Esophagus muscularis mucosa (tissue), 4 donors: ENCODE data around the gene XRCC4. TPM values are rescaled to one million over a fixed set of nuclear protein-coding genes. Genes with fewer than 3 reads are reported as not detected.

Experiments
- DNase-seq: peaks from one replicate; pipeline ENCODE4 v3.0.0-alpha.2; 2017; ENCODE audit errors: extremely low spot score
- H3K27ac ChIP-seq, 4 donors: fragments of 200-600 bp; sonication (generic); replicated peaks in 1 of 4; 1 replicate in 3 of 4; 2 replicates in 1 of 4; pipeline ENCODE4 v1.5.1; 2016 to 2019; ENCODE audit warnings: mild to moderate bottlenecking in 1 of 4
- H3K27me3 ChIP-seq, 4 donors: fragments of 200-600 bp; sonication (generic); one replicate each; pipeline versions ENCODE4 v1.5.1 to v1.6.0; 2016 to 2019
- H3K36me3 ChIP-seq, 4 donors: fragments of 200-600 bp; sonication (generic); one replicate each; pipeline ENCODE4 v1.5.1; 2016 to 2019
- H3K4me1 ChIP-seq, 4 donors: fragments of 200-600 bp; sonication (generic); one replicate each; pipeline ENCODE4 v1.5.1; 2016 to 2019
- H3K4me3 ChIP-seq, 4 donors: fragments of 200-600 bp; sonication (generic); 1 replicate in 2 of 4; 2 replicates in 2 of 4; pipeline ENCODE4 v1.5.1; 2016 to 2019; ENCODE audit warnings: mild to moderate bottlenecking in 4 of 4, moderate library complexity in 1 of 4
- H3K9me3 ChIP-seq, 4 donors: fragments of 200-600 bp; sonication (generic); 1 replicate in 3 of 4; 2 replicates in 1 of 4; pipeline ENCODE4 v1.5.1; 2016 to 2019
- EP300 ChIP-seq: sonication (generic); formaldehyde crosslinking; IDR thresholded peaks from one replicate; pipeline ENCODE4 v1.6.1; 2017; ENCODE audit warnings: antibody characterized with exemption
- POLR2A ChIP-seq: fragments of 450-650 bp; IDR thresholded peaks from one replicate; pipeline ENCODE4 v1.6.1; 2017; ENCODE audit warnings: antibody characterized with exemption, moderate library complexity, mild to moderate bottlenecking, low read depth
- POLR2AphosphoS5 ChIP-seq, 2 donors: sonication (generic); formaldehyde crosslinking; IDR thresholded peaks; one replicate each; pipeline ENCODE4 v1.6.1; 2017; ENCODE audit warnings: antibody characterized with exemption in 2 of 2
- whole genome bisulfite sequencing: methylation state at CpG from one replicate; pipeline ENCODE4 v1.1.5; 2018; 5-methylcytosine and 5-hydroxymethylcytosine counted together
- intact Hi-C: fragments of 100-400 bp; cut with DNase I; formaldehyde crosslinking; loops from one replicate; pipeline ENCODE4 v1.15.1; 2023
- small RNA-seq, 3 donors: library from RNA; depleted of rRNA; stranded (forward); fragments of <200 nt; gene quantifications; one replicate each; pipeline ENCODE3, GENCODE V24; 2016
- total RNA-seq, 4 donors: library from RNA; depleted of rRNA; stranded (reverse); fragments of >200 nt; gene quantifications; one replicate each; pipeline versions ENCODE4 v1.1.0 to v1.2.1, GENCODE V29; 2016
- TF ChIP-seq, protein P1 (sequence below), 3 experiments: fragments of 200-600 bp in 2 of 3; fragments of 450-650 bp in 1 of 3; sonication (generic) in 2 of 3; IDR thresholded peaks; one replicate each; pipeline ENCODE4 v1.5.1; 2017 to 2019; ENCODE audit warnings: antibody characterized with exemption in 3 of 3, mild to moderate bottlenecking in 2 of 3, moderate library complexity in 1 of 3

The XRCC4 gene
- total RNA-seq, 4 donors from 2014 or later, result 4.5 to 7.1 (median 5.3) TPM

DNA sequence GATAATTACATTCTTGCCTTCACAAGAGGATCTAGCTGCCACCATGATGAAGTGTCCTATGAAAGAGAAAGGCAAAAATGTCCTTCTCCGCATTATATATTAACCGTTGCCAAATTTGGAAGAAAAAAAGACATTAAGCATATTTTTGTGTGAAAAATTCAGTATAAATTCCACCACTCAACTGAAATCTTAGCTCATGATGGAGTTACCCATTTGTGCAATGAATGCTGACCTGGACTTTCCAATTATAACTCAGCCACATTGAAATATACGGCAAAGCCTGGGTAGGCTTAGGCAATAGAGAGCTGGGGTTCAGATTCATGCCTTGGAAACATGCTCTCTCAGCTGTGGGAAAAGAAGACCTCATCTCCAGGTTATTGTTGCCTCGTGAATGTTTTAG is 322.9 kb downstream of the XRCC4 start:
- DNase-seq, result no peak
- Histone ChIP-seq H3K36me3 (no peaks in the 10 kb centered on the region), H3K27ac (no peak overlapping the region), H3K4me3 (no peak overlapping the region), H3K4me1 (no peaks in the 10 kb centered on the region), H3K9me3 (no peaks in the 10 kb centered on the region), H3K27me3 (no peaks in the 10 kb centered on the region)
- no peak for TF ChIP-seq EP300
- TF ChIP-seq POLR2AphosphoS5 (IDR thresholded peaks at IDR 0.05), result no peak
- no peak for TF ChIP-seq POLR2A
- TF ChIP-seq, protein P1, sequence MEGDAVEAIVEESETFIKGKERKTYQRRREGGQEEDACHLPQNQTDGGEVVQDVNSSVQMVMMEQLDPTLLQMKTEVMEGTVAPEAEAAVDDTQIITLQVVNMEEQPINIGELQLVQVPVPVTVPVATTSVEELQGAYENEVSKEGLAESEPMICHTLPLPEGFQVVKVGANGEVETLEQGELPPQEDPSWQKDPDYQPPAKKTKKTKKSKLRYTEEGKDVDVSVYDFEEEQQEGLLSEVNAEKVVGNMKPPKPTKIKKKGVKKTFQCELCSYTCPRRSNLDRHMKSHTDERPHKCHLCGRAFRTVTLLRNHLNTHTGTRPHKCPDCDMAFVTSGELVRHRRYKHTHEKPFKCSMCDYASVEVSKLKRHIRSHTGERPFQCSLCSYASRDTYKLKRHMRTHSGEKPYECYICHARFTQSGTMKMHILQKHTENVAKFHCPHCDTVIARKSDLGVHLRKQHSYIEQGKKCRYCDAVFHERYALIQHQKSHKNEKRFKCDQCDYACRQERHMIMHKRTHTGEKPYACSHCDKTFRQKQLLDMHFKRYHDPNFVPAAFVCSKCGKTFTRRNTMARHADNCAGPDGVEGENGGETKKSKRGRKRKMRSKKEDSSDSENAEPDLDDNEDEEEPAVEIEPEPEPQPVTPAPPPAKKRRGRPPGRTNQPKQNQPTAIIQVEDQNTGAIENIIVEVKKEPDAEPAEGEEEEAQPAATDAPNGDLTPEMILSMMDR (IDR thresholded peaks at IDR 0.05), result no peak
- intact Hi-C loops, result no loop called here
- 90% methylated on average over 4 of the region's 4 CpGs for WGBS

DNA sequence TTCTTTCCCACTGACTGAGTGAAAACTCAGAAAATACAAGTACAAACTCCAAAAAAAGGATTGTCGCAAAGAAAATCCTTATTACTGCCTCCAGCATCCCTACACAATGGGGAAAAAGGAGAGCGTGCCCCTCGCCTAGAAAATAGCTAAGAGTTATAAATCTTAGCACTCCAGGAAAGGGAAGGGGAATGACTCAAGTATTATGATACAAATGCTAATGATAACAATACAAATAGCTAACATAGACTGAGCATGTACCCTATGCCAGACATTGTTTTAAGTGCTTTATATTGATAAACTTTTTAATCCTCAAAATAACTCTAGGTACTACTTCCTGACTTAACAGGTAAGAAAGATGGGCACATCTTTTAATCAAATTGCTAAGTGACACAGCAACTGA is 323.4 kb downstream of the XRCC4 start:
- no peaks in the 10 kb centered on the region for H3K9me3 ChIP-seq
- no peak for DNase-seq
- no peaks in the 10 kb centered on the region for H3K27me3 ChIP-seq
- 88% methylated on average over 3 of the region's 3 CpGs for WGBS
- H3K36me3 ChIP-seq, result no peaks in the 10 kb centered on the region
- TF ChIP-seq EP300, result no peak
- TF ChIP-seq POLR2A, result no peak
- TF ChIP-seq POLR2AphosphoS5 (IDR thresholded peaks at IDR 0.05), result no peak
- TF ChIP-seq, protein P1 (IDR thresholded peaks at IDR 0.05), result no peak
- no peaks in the 10 kb centered on the region for H3K4me1 ChIP-seq
- intact Hi-C loops, result no loop called here
- H3K27ac ChIP-seq, result no peak overlapping the region
- H3K4me3 ChIP-seq, result no peak overlapping the region

DNA sequence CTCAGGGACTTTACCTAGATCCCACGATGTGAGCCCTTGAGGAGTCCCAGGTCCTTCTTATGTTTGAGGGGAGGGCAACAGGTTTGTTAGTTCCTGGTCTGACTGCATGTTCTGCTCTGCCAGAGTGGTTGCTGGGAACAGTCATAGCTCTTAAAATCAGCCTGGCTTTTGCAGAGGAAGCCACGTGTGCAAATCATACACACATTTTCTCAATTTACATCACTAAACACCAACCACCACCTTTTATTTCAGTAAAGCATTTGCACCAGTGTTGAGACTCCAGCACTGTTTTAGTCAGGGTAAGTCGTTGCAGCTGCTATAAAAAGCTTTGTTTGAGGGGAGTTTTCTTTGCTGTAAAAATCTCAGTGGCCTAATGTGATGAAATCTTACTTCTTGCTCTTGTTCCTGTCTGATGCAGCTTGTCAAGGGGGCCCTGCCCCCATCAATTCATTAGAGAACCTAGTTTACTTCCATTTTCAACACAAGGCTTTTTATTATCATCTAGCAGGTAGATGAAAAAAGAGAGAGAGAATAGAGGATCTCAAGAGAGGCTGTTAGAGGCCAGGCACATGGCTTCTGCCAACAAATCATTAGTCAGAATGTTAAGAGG is 323.9 kb downstream of the XRCC4 start:
- H3K4me3 ChIP-seq, result no peak overlapping the region
- intact Hi-C loops, result no loop called here
- no peaks in the 10 kb centered on the region for H3K9me3 ChIP-seq
- H3K27ac ChIP-seq, result no peak overlapping the region
- TF ChIP-seq POLR2A, result no peak
- TF ChIP-seq, protein P1 (IDR thresholded peaks at IDR 0.05), result no peak
- TF ChIP-seq POLR2AphosphoS5 (IDR thresholded peaks at IDR 0.05), result no peak
- no peak for TF ChIP-seq EP300
- H3K4me1 ChIP-seq, result no peaks in the 10 kb centered on the region
- H3K36me3 ChIP-seq, result no peaks in the 10 kb centered on the region
- H3K27me3 ChIP-seq, result no peaks in the 10 kb centered on the region
- WGBS, result 37% methylated on average over 3 of the region's 3 CpGs
- no peak for DNase-seq

DNA sequence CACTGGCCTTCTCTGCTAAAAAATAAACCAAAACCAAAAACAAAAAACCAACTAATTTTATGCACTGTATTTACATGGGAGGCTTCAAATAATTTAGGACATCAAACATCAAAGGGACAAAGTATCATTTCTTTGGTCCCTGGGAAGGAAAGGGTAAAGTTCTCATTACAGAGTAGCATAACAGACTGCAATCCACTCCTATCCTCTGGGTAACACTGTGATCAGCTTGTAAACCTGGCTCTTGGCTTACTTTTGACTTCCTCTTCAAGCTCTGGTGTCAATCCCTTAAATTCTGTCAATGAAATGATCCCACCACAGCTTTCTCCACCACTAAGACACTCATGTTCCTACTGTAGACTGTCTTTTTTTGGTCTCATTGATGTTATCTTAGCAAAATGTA is 324.4 kb downstream of the XRCC4 start:
- no peaks in the 10 kb centered on the region for H3K9me3 ChIP-seq
- no peak for TF ChIP-seq POLR2A
- H3K4me3 ChIP-seq, result no peak overlapping the region
- no peaks in the 10 kb centered on the region for H3K4me1 ChIP-seq
- intact Hi-C loops, result no loop called here
- H3K27ac ChIP-seq, result no peak overlapping the region
- no peaks in the 10 kb centered on the region for H3K27me3 ChIP-seq
- no peak for DNase-seq
- H3K36me3 ChIP-seq, result no peaks in the 10 kb centered on the region

Small RNAs within 50 kb of the gene (small RNA-seq; reads per million reads assigned to genes)
- gene SCARNA18, result 0 to 1.3 (median 0) reads per million in 3 donors

Other genes with a start within 250 kb of the XRCC4 start
- 10 to 100 TPM; 21.4 to 34.5 (median 29.9) TPM for gene TMEM167A, start 153 bp upstream of the XRCC4 start, total RNA-seq